Thyroid gland (tissue), 4 donors: ENCODE data around the gene ARHGEF16. TPM values are rescaled to one million over a fixed set of nuclear protein-coding genes. Genes with fewer than 3 reads are reported as not detected.

Source experiments
- DNase-seq, 2 donors: peaks; one replicate each; pipeline ENCODE4 v3.0.0-alpha.2; 2019
- H3K27ac ChIP-seq, 3 donors: fragments of 200-600 bp; sonication (generic); 1 replicate in 2 of 3; 2 replicates in 1 of 3; pipeline ENCODE4 v1.5.1; 2016 to 2019; ENCODE audit warnings: mild to moderate bottlenecking in 1 of 3, moderate library complexity in 1 of 3
- H3K27me3 ChIP-seq: fragments of 200-600 bp; sonication (generic); one replicate; pipeline ENCODE4 v1.5.1; 2019
- H3K36me3 ChIP-seq, 2 donors: fragments of 200-600 bp; sonication (generic); one replicate each; pipeline ENCODE4 v1.5.1; 2016 to 2019
- H3K4me1 ChIP-seq, 2 donors: fragments of 200-600 bp; sonication (generic); one replicate each; pipeline ENCODE4 v1.5.1; 2017 to 2019
- H3K4me3 ChIP-seq, 3 donors: fragments of 200-600 bp; sonication (generic); replicated peaks in 1 of 3; 1 replicate in 2 of 3; 2 replicates in 1 of 3; pipeline ENCODE4 v1.5.1; 2016; ENCODE audit warnings: mild to moderate bottlenecking in 1 of 3
- H3K9me3 ChIP-seq: fragments of 200-600 bp; sonication (generic); one replicate; pipeline ENCODE4 v1.5.1; 2017
- CTCF ChIP-seq, 6 experiments: fragments of 200-600 bp in 3 of 6; fragments of 450-650 bp in 3 of 6; sonication (generic) in 3 of 6; IDR thresholded peaks; one replicate each; pipeline ENCODE4 v1.5.1; 2016 to 2019; ENCODE audit warnings: antibody characterized with exemption in 6 of 6, mild to moderate bottlenecking in 2 of 6, inconsistent platforms in 1 of 6, moderate library complexity in 1 of 6
- POLR2A ChIP-seq, 2 donors: fragments of 450-650 bp; IDR thresholded peaks; one replicate each; pipeline ENCODE4 v1.6.1; 2017; ENCODE audit warnings: antibody characterized with exemption in 2 of 2, mild to moderate bottlenecking in 2 of 2, moderate library complexity in 1 of 2
- WGBS, 2 donors: methylation state at CpG; one replicate each; pipeline ENCODE4 v1.1.5; 2017; 5-methylcytosine and 5-hydroxymethylcytosine counted together
- intact Hi-C: fragments of 100-400 bp; cut with DNase I; formaldehyde crosslinking; loops from one replicate; pipeline ENCODE4 v1.15.1; 2023
- total RNA-seq, 4 donors: library from RNA; depleted of rRNA; stranded (reverse); fragments of >200 nt; gene quantifications; one replicate each; pipeline ENCODE4 v1.2.3, GENCODE V29; 2016

The ARHGEF16 gene
- total RNA-seq, 4 donors from 2014 or later: 16.0 to 23.7 (median 21.2) TPM

DNA sequence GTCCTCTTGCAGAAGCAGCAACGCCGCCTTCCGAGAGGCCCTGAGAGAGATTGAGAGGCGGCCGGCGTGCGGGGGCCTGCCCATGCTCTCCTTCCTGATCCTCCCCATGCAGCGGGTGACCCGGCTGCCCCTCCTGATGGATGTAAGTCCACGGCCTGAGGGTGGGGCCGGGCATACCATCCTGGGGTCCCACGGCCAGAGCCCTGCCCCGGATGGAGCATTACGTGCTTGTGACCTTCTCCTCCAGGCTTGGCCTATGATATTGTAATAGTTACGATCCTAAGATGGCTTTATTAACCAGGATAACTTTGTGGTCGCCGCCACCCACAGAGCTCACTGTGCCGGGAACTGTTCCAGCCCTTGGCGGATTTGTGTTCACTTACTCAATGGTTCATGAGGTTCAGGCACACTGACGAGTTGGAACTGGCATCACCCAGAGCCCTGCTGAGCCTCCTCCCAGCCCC lies 18.9 kb downstream of the ARHGEF16 start:
- no peak for DNase-seq
- Histone ChIP-seq H3K4me1 (no peaks in the 10 kb centered on the region), H3K27ac (no peak overlapping the region), H3K9me3 (no peaks in the 10 kb centered on the region), H3K27me3 (no peaks in the 10 kb centered on the region), H3K36me3 (peaks cover 0 to 7% of the 10 kb centered on the region in 2 donors), H3K4me3 (no peak overlapping the region)
- intact Hi-C loops: no loop called here
- WGBS, 2 donors: 78 to 92% methylated on average over 5 to 11 of the region's 20 CpGs
- TF ChIP-seq CTCF (IDR thresholded peaks at IDR 0.05) (no peak), POLR2A (IDR thresholded peaks at IDR 0.05) (no peak)

DNA sequence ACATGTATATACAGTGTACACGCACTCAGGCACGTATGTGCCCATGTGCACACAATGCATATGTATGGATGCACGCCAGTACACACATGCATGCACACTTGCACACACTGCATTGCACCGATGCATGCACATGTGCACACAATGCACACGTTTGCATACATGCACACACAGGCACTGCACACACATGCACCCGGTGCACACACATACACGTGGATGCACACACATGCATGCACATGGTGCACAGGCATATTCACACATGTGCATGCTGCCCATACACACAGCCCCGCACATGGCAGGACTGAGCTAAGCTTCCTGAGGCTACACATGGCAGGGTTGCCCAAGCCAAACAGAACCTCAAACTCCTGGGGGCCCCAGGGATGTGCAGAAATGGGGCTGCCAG lies 19.6 kb downstream of the ARHGEF16 start:
- Histone ChIP-seq H3K27me3 (no peaks in the 10 kb centered on the region), H3K27ac (no peak overlapping the region), H3K4me3 (no peak overlapping the region), H3K4me1 (no peaks in the 10 kb centered on the region), H3K36me3 (peaks cover 0 to 7% of the 10 kb centered on the region in 2 donors), H3K9me3 (no peaks in the 10 kb centered on the region)
- TF ChIP-seq CTCF (IDR thresholded peaks at IDR 0.05) (no peak), POLR2A (IDR thresholded peaks at IDR 0.05) (no peak)
- intact Hi-C loops: no loop called here
- WGBS, 2 donors: 95 to 97% methylated on average over 7 to 8 of the region's 8 CpGs
- DNase-seq: no peak

DNA sequence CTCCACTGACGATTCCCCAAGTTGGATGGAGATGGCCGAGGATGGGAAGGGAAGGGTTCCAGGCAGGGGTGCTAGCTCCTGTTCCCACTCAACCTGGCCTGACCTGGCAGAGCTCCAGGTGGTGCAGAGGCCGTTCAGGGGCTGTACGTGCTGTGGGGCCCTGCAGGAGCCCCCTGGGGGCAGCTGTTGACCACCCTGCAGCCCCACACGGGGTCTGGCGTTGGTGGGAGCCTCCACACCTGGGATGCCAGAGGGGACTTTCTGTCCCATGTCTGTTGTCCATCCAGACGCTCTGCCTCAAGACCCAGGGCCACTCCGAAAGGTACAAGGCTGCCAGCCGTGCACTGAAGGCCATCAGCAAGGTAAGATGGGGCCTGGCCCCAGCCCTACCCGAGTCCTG lies 20.0 kb downstream of the ARHGEF16 start:
- no peak for DNase-seq
- no peaks in the 10 kb centered on the region for H3K9me3 ChIP-seq
- no peak overlapping the region for H3K27ac ChIP-seq
- intact Hi-C loops: no loop called here
- H3K36me3 ChIP-seq: peaks cover 0 to 3% of the 10 kb centered on the region in 2 donors
- no peak overlapping the region for H3K4me3 ChIP-seq
- H3K4me1 ChIP-seq: no peaks in the 10 kb centered on the region
- H3K27me3 ChIP-seq: no peaks in the 10 kb centered on the region
- TF ChIP-seq CTCF (IDR thresholded peaks at IDR 0.05): no peak
- WGBS, 2 donors: 88 to 90% methylated on average over 4 to 6 of the region's 10 CpGs

DNA sequence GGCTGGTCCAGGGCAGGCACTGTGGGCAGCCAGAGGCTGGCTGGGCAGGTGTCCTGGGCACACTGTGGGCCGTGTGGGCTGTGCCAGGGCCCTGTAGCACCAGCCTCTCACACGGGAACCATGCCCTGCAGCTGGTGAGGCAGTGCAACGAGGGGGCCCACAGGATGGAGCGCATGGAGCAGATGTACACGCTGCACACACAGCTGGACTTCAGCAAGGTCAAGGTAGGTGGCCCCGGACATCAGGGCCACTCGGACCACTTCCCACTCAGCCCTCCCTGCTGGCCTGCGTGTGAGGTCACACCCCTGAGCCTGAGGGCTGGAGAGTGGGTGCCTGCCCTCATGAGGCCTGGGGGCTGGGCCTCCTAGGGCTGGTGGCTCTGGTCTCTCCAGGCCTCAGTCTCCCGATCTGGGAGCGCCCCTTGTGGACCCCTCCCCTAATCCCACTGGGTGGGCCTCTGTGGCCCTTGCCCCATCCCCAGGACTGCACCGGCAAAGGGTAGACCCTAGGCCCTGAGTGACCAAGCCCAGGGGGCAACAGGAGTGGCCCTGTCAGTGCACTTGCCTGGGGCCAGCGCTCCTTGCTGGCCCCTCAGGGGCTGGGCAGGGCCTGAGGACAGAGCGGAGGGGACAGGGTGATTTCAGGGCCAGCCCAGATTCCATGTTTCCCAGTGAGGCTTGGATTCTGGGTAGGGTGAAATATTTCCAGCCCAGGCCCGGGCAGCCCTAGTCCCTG lies 21.5 kb downstream of the ARHGEF16 start:
- Histone ChIP-seq H3K4me1 (no peaks in the 10 kb centered on the region), H3K36me3 (no peaks in the 10 kb centered on the region), H3K4me3 (no peak overlapping the region), H3K27ac (no peak overlapping the region), H3K27me3 (no peaks in the 10 kb centered on the region), H3K9me3 (no peaks in the 10 kb centered on the region)
- TF ChIP-seq POLR2A (IDR thresholded peaks at IDR 0.05) (no peak), CTCF (IDR thresholded peaks at IDR 0.05) (no peak)
- no peak for DNase-seq
- intact Hi-C loops: no loop called here
- WGBS, 2 donors: 92 to 100% methylated on average over 1 to 4 of the region's 14 CpGs

GRCh38 chr1:3476666-3477065 lies 22.2 kb downstream of the ARHGEF16 start:
- no peak for TF ChIP-seq POLR2A (IDR thresholded peaks at IDR 0.05)
- no peak for TF ChIP-seq CTCF (IDR thresholded peaks at IDR 0.05)
- no peaks in the 10 kb centered on the region for H3K27me3 ChIP-seq
- no peaks in the 10 kb centered on the region for H3K4me1 ChIP-seq
- H3K9me3 ChIP-seq: no peaks in the 10 kb centered on the region
- no peak overlapping the region for H3K27ac ChIP-seq
- 93 to 94% methylated on average over 7 to 9 of the region's 16 CpGs for WGBS, 2 donors
- no peak for DNase-seq
- H3K36me3 ChIP-seq: no peaks in the 10 kb centered on the region
- H3K4me3 ChIP-seq: no peak overlapping the region
- intact Hi-C loops: no loop called here
